ENCODE measurements around the gene NREP.

- no peak for TF ChIP-seq EZH2 (IDR thresholded peaks at IDR 0.05; ENCODE audit: insufficient read depth, poor library complexity, severe bottlenecking)
- TF ChIP-seq EZH2phosphoT487 (IDR thresholded peaks at IDR 0.05; ENCODE audit: insufficient read depth, low read depth), result no peak
Measured at GRCh38 chr5:111691508-111691907, 65.5 kb downstream of the NREP start.
